GM23338 (cell line): ENCODE results near the gene LTBP2. TPM values are rescaled to one million over a fixed set of nuclear protein-coding genes. Genes with fewer than 3 reads are reported as not detected.

Experiments
- ATAC-seq: fragments of 200-7000 bp; cut with Tn5 transposase; 3 replicates; pipeline ENCODE4 v1.9.1; 2020
- DNase-seq: peaks from one replicate; pipeline ENCODE4 v3.0.0-alpha.2; 2015; ENCODE audit warnings: low spot score
- H2AFZ ChIP-seq: fragments of 200-600 bp; sonication (generic); 2 replicates; pipeline ENCODE4 v1.8.0; 2016; ENCODE audit warnings: antibody characterized with exemption, mild to moderate bottlenecking, moderate library complexity
- H3F3A ChIP-seq: fragments of 200-600 bp; sonication (generic); replicated peaks from 2 replicates; pipeline ENCODE4 v1.8.0; 2017; ENCODE audit warnings: antibody characterized with exemption, mixed run types, low read depth
- H3K27ac ChIP-seq: fragments of 200-600 bp; sonication (generic); 2 replicates; pipeline ENCODE4 v1.6.1; 2016; ENCODE audit warnings: low read depth
- H3K27me3 ChIP-seq: fragments of 200-600 bp; sonication (generic); 2 replicates; pipeline ENCODE4 v1.8.0; 2016; ENCODE audit warnings: mild to moderate bottlenecking, mixed run types, moderate library complexity; ENCODE audit not compliant: insufficient read depth
- H3K36me3 ChIP-seq: fragments of 200-600 bp; sonication (generic); 2 replicates; pipeline ENCODE4 v1.8.0; 2016; ENCODE audit warnings: mild to moderate bottlenecking; ENCODE audit not compliant: insufficient read depth
- H3K4me1 ChIP-seq: fragments of 200-600 bp; sonication (generic); 2 replicates; pipeline ENCODE4 v1.8.0; 2016; ENCODE audit warnings: mild to moderate bottlenecking, moderate library complexity; ENCODE audit not compliant: insufficient read depth
- H3K4me2 ChIP-seq: fragments of 200-600 bp; sonication (generic); 2 replicates; pipeline ENCODE4 v1.7.1; 2017; ENCODE audit warnings: mixed run types
- H3K4me3 ChIP-seq: fragments of 200-600 bp; sonication (generic); 2 replicates; pipeline ENCODE4 v1.6.1; 2016; ENCODE audit warnings: mixed run types
- H3K79me2 ChIP-seq: fragments of 200-600 bp; sonication (generic); replicated peaks from 2 replicates; pipeline ENCODE4 v1.8.0; 2017; ENCODE audit warnings: mild to moderate bottlenecking; ENCODE audit not compliant: insufficient read depth
- H3K9me2 ChIP-seq: fragments of 200-600 bp; sonication (generic); 2 replicates; pipeline ENCODE4 v1.8.0; 2017; ENCODE audit not compliant: insufficient read depth
- H4K20me1 ChIP-seq: fragments of 200-600 bp; sonication (generic); replicated peaks from 2 replicates; pipeline ENCODE4 v1.8.0; 2017; ENCODE audit warnings: mild to moderate bottlenecking; ENCODE audit not compliant: insufficient read depth
- H3K27ac Mint-ChIP-seq: 2 replicates; pipeline ENCODE4 v1.8.0; 2020; ENCODE audit warnings: inconsistent platforms, mild to moderate bottlenecking, moderate library complexity, mixed read lengths
- H3K27me3 Mint-ChIP-seq: 3 replicates; pipeline ENCODE4 v1.8.0; 2022; ENCODE audit warnings: low read depth, mild to moderate bottlenecking, moderate library complexity, mixed read lengths, inconsistent platforms; ENCODE audit not compliant: insufficient read depth, poor library complexity
- H3K36me3 Mint-ChIP-seq: 3 replicates; pipeline ENCODE4 v1.8.0; 2021; ENCODE audit warnings: low read depth, mild to moderate bottlenecking, inconsistent platforms, moderate library complexity, mixed read lengths
- H3K4me1 Mint-ChIP-seq: 3 replicates; pipeline ENCODE4 v1.8.0; 2020; ENCODE audit warnings: mild to moderate bottlenecking, inconsistent platforms, mixed read lengths
- H3K4me3 Mint-ChIP-seq: 3 replicates; pipeline ENCODE4 v1.8.0; 2021; ENCODE audit warnings: moderate library complexity, mild to moderate bottlenecking, inconsistent platforms, mixed read lengths
- H3K9me3 Mint-ChIP-seq: 3 replicates; pipeline ENCODE4 v1.8.0; 2020; ENCODE audit warnings: moderate library complexity, mild to moderate bottlenecking, inconsistent platforms, mixed read lengths
- CREB1 ChIP-seq: fragments of 250-450 bp; sonication (Bioruptor Pico); IDR thresholded peaks from 2 replicates; pipeline ENCODE4 v1.5.0; 2020; ENCODE audit warnings: low read depth, mild to moderate bottlenecking, moderate library complexity
- CTCF ChIP-seq, 2 experiments: fragments of 200-600 bp in 1 of 2; sonication (generic) in 1 of 2; conservative IDR thresholded peaks; 2 replicates each; pipeline versions ENCODE4 v1.5.1 to v1.6.1; 2016 to 2017; ENCODE audit warnings: antibody characterized with exemption in 2 of 2, low read depth in 2 of 2, mild to moderate bottlenecking in 2 of 2, moderate library complexity in 1 of 2
- EZH2 ChIP-seq: fragments of 200-600 bp; sonication (generic); IDR thresholded peaks from one replicate; pipeline ENCODE4 v1.8.0; 2017; ENCODE audit warnings: antibody characterized with exemption, mild to moderate bottlenecking, low read depth; ENCODE audit not compliant: unreplicated experiment
- EZH2phosphoT487 ChIP-seq: fragments of 200-600 bp; sonication (generic); IDR thresholded peaks from one replicate; pipeline ENCODE4 v1.8.1; 2018; ENCODE audit warnings: antibody characterized with exemption; ENCODE audit not compliant: unreplicated experiment
- JUNB ChIP-seq: IDR thresholded peaks from one replicate; pipeline ENCODE4 v1.6.1; 2016; ENCODE audit warnings: antibody characterized with exemption; ENCODE audit not compliant: unreplicated experiment
- NANOG ChIP-seq: IDR thresholded peaks from 2 replicates; pipeline ENCODE4 v1.6.1; 2016; ENCODE audit warnings: antibody characterized with exemption, borderline replicate concordance
- POLR2AphosphoS5 ChIP-seq: IDR thresholded peaks from 2 replicates; pipeline ENCODE4 v1.6.1; 2016; ENCODE audit warnings: antibody characterized with exemption, low read depth
- STAT1 ChIP-seq: IDR thresholded peaks from one replicate; pipeline ENCODE4 v1.6.1; 2016; ENCODE audit warnings: antibody characterized with exemption; ENCODE audit not compliant: unreplicated experiment
- ZNF114 ChIP-seq: fragments of 250-450 bp; sonication (Bioruptor Pico); IDR thresholded peaks from 2 replicates; pipeline ENCODE4 v1.5.0; 2020; ENCODE audit warnings: mild to moderate bottlenecking, moderate library complexity
- ZNF331 ChIP-seq: fragments of 250-450 bp; sonication (Bioruptor Pico); IDR thresholded peaks from 2 replicates; pipeline ENCODE4 v1.5.0; 2020; ENCODE audit warnings: low read depth, mild to moderate bottlenecking, moderate library complexity
- polyA plus RNA-seq: library from polyadenylated mRNA; unstranded; fragments of >200 nt; fragmentation: Nextera tagmentation; extraction: Ambion mirVana; gene quantifications from 2 replicates; pipeline ENCODE4 v1.2.1, GENCODE V29; 2016
- total RNA-seq: library from RNA; depleted of rRNA; stranded (reverse); fragments of >200 nt; shearing (Covaris generic); gene quantifications from 2 replicates; pipeline ENCODE4 v1.2.3, GENCODE V29; 2014
- TF ChIP-seq, protein P1 (sequence below): IDR thresholded peaks from 2 replicates; pipeline ENCODE4 v1.6.1; 2016; ENCODE audit warnings: antibody characterized with exemption

LTBP2 gene
- total and polyA plus RNA-seq, 2 experiments from 2014 or later = 0.27 to 0.49 TPM

DNA sequence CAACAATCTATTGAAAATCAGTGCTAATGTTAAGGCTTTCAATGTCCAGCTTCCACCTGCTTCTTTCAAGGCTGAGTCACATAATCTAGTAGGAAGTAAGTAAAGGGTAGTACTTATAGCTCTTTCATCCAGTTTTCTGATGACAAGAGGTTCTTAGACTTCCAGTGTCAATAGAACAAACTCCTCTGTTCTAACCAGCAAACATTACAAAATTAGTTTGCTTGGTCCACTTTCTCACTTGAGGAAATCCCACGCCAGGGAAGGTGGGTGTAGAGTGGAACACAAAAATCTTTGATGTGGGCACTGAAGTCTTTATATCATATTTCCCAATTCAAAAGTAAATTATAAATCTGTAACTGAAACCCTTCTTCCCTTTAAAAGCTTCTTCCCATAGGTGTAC, 121.6 kb downstream of the LTBP2 start:
- ATAC-seq = no peak
- no peak overlapping the region for H3K27ac Mint-ChIP-seq
- H3K4me1 Mint-ChIP-seq = peaks cover 31% of the 10 kb centered on the region; the same call in 2 of the 3 replicates
- H3K9me3 Mint-ChIP-seq = no peaks in the 10 kb centered on the region
- H3K4me3 Mint-ChIP-seq = no peak overlapping the region; the same call in 2 of the 3 replicates
- no peaks in the 10 kb centered on the region for H3K27me3 ChIP-seq
- TF ChIP-seq, protein P1, sequence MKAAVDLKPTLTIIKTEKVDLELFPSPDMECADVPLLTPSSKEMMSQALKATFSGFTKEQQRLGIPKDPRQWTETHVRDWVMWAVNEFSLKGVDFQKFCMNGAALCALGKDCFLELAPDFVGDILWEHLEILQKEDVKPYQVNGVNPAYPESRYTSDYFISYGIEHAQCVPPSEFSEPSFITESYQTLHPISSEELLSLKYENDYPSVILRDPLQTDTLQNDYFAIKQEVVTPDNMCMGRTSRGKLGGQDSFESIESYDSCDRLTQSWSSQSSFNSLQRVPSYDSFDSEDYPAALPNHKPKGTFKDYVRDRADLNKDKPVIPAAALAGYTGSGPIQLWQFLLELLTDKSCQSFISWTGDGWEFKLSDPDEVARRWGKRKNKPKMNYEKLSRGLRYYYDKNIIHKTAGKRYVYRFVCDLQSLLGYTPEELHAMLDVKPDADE = no peak
- TF ChIP-seq EZH2phosphoT487 (no peak), JUNB (no peak)
- no peak overlapping the region for H3K4me3 ChIP-seq
- H3K9me2 ChIP-seq = no peaks in the 10 kb centered on the region
- peaks cover 7% of the 10 kb centered on the region for H3K27me3 Mint-ChIP-seq
- peaks cover 6% of the 10 kb centered on the region; the same call in 2 of the 3 replicates for H3K36me3 Mint-ChIP-seq
- 0 out of 2 replicates have a peak, but pooled peaks cover 12% of the 10 kb centered on the region for H3K36me3 ChIP-seq
- no peak overlapping the region for H3K27ac ChIP-seq
- peaks cover 7% of the 10 kb centered on the region for H3F3A ChIP-seq
- H3K79me2 ChIP-seq = peaks cover 64% of the 10 kb centered on the region
- peaks cover 39% of the 10 kb centered on the region for H3K4me1 ChIP-seq
- peaks cover 9% of the 10 kb centered on the region; the same call in 1 of the 2 replicates for H4K20me1 ChIP-seq
- DNase-seq = no peak
- no peak overlapping the region for H3K4me2 ChIP-seq
- no peak overlapping the region for H2AFZ ChIP-seq

DNA sequence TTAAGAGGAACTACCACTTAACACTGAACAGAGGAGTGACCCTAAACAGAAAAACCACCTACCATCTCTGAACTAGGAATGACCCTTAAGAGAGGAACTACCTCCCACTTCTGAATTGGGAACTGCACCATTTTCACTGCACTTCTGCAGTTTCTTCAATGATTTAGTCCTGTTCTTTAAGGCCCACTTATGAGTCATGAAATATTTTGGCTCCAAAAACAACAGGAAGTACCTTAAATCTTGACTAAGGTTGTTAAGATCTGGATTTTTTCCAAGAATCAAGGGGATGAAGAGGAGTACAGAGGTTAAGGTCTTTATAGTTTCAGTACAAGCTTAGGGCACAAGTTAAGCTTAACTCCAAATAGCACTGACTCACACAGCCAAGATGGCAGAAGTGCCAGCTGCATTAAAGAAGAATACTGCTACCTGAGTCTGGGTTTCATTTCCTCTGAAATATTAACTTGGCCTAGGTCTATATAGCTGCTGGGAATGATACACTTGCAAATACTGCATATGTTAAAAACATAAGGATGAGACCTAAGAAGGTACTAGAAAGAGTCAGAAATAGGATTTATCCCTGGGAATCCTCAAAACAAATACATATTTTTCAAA, 123.1 kb downstream of the LTBP2 start:
- Histone ChIP-seq H3F3A (peaks cover 7% of the 10 kb centered on the region), H3K79me2 (peaks cover 51% of the 10 kb centered on the region), H3K4me1 (peaks cover 28% of the 10 kb centered on the region), H3K4me3 (no peak overlapping the region), H3K4me2 (no peak overlapping the region), H3K36me3 (peaks cover 9% of the 10 kb centered on the region), H4K20me1 (peaks cover 9% of the 10 kb centered on the region; the same call in 1 of the 2 replicates), H3K27me3 (no peaks in the 10 kb centered on the region), H2AFZ (no peak overlapping the region), H3K27ac (no peak overlapping the region), H3K9me2 (no peaks in the 10 kb centered on the region)
- TF ChIP-seq STAT1 (no peak), ZNF331 (CRISPR knock-in tag) (no peak), NANOG (no peak), POLR2AphosphoS5 (no peak)
- TF ChIP-seq, protein P1 = no peak
- ATAC-seq = no peak
- H3K4me3 Mint-ChIP-seq = no peak overlapping the region
- no peak for DNase-seq
- H3K27me3 Mint-ChIP-seq = peaks cover 3% of the 10 kb centered on the region
- peaks cover 14% of the 10 kb centered on the region for H3K36me3 Mint-ChIP-seq
- no peaks in the 10 kb centered on the region for H3K9me3 Mint-ChIP-seq
- H3K4me1 Mint-ChIP-seq = peaks cover 16% of the 10 kb centered on the region; the same call in 2 of the 3 replicates
- H3K27ac Mint-ChIP-seq = no peak overlapping the region

DNA sequence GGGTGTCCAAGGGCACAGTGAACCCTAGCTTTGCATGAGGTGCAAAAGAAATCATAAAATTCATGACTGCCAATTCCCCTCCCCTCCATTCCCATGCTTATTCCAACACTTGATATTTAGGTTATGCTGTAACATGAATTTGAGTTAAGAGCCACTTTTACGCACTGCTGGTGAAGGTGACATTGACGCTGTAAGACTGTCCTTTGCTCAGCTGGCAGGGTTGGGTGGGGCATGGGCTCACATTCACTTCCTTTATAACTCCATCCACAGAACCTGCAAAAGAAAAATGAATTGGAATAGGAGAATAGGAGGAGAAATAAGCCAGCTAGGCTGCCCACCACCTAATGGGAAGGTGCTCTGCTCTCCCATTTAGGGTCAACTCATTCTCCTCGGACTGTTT, 125.9 kb downstream of the LTBP2 start:
- peaks cover 9% of the 10 kb centered on the region; the same call in 1 of the 2 replicates for H4K20me1 ChIP-seq
- no peak overlapping the region for H3K4me2 ChIP-seq
- no peaks in the 10 kb centered on the region for H3F3A ChIP-seq
- H3K4me1 Mint-ChIP-seq = peaks cover 16% of the 10 kb centered on the region; the same call in 2 of the 3 replicates
- H3K27ac Mint-ChIP-seq = no peak overlapping the region
- DNase-seq (no peak), ATAC-seq (no peak)
- H3K27me3 Mint-ChIP-seq = peaks cover 2% of the 10 kb centered on the region
- H3K27me3 ChIP-seq = no peaks in the 10 kb centered on the region
- H3K9me2 ChIP-seq = no peaks in the 10 kb centered on the region
- H3K4me3 ChIP-seq = no peak overlapping the region
- H3K36me3 ChIP-seq = peaks cover 19% of the 10 kb centered on the region
- H3K27ac ChIP-seq = no peak overlapping the region
- peaks cover 37% of the 10 kb centered on the region for H3K79me2 ChIP-seq
- H3K9me3 Mint-ChIP-seq = no peaks in the 10 kb centered on the region
- no peak overlapping the region for H2AFZ ChIP-seq
- peaks cover 22% of the 10 kb centered on the region for H3K4me1 ChIP-seq
- H3K36me3 Mint-ChIP-seq = peaks cover 29% of the 10 kb centered on the region
- H3K4me3 Mint-ChIP-seq = no peak overlapping the region
- TF ChIP-seq EZH2 (no peak), CREB1 (CRISPR knock-in tag) (no peak), ZNF114 (CRISPR knock-in tag) (no peak), CTCF (conservative IDR thresholded peaks at IDR 0.05; ENCODE audit: low read depth in 2 of 2) (no peak), STAT1 (no peak), POLR2AphosphoS5 (no peak), ZNF331 (CRISPR knock-in tag) (no peak)
- TF ChIP-seq, protein P1 = no peak
